ENCODE measurements around the gene FURIN. TPM values are rescaled to one million over a fixed set of nuclear protein-coding genes. Genes with fewer than 3 reads are reported as not detected.

FURIN gene
- polyA plus RNA-seq, 1 experiment, result 30.9 TPM

- H3K36me3 ChIP-seq (ENCODE audit: control insufficient read depth, insufficient read depth, low read length), result peaks cover 51% of the 10 kb centered on the region
- CTCF ChIA-PET, result no interaction called here
These were observed 12.2 kb downstream of the FURIN start for GRCh38 chr15:90880381-90881145.

GRCh38 chr15:90881181-90881977 is 13.0 kb downstream of the FURIN start:
- no peak for DNase-seq (ENCODE audit: low read depth)
- Histone ChIP-seq H3K36me3 (ENCODE audit: control insufficient read depth, insufficient read depth, low read length) (peaks cover 44% of the 10 kb centered on the region), H3K27me3 (ENCODE audit: control insufficient read depth, insufficient read depth, low read length) (no peaks in the 10 kb centered on the region), H3K4me3 (ENCODE audit: low read depth, low read length) (no peak overlapping the region)
- ChIA-PET CTCF (interaction anchor here (1.7 kb wide), 1 partner anchor 233 kb away, joined by 5 read pairs; no protein-coding TSS in a partner anchor), POLR2A (no interaction called here)
- TF ChIP-seq CTCF (IDR thresholded peaks at IDR 0.05; ENCODE audit: insufficient read depth, low read depth, low read length), result no peak

More at GRCh38 chr15:90880381-90881145, 12.2 kb downstream of the FURIN start:
- Histone ChIP-seq H3K27me3 (ENCODE audit: control insufficient read depth, insufficient read depth, low read length) (no peaks in the 10 kb centered on the region), H3K4me3 (ENCODE audit: low read depth, low read length) (no peak overlapping the region)
- no peak for DNase-seq (ENCODE audit: low read depth)
- POLR2A ChIA-PET, result no interaction called here
- TF ChIP-seq CTCF (IDR thresholded peaks at IDR 0.05; ENCODE audit: insufficient read depth, low read depth, low read length), result no peak

GRCh38 chr15:90881978-90882721 is 13.8 kb downstream of the FURIN start:
- ChIA-PET POLR2A (no interaction called here), CTCF (interaction anchor here (1.7 kb wide), 1 partner anchor 234 kb away, joined by 5 read pairs; no protein-coding TSS in a partner anchor)
- DNase-seq (ENCODE audit: low read depth), result no peak
- Histone ChIP-seq H3K36me3 (ENCODE audit: control insufficient read depth, insufficient read depth, low read length) (peaks cover 39% of the 10 kb centered on the region), H3K27me3 (ENCODE audit: control insufficient read depth, insufficient read depth, low read length) (no peaks in the 10 kb centered on the region), H3K4me3 (ENCODE audit: low read depth, low read length) (no peak overlapping the region)
- no peak for TF ChIP-seq CTCF (IDR thresholded peaks at IDR 0.05; ENCODE audit: insufficient read depth, low read depth, low read length)

GRCh38 chr15:90882781-90883525 is 14.6 kb downstream of the FURIN start:
- ChIA-PET POLR2A (interaction anchor here (0.5 kb wide), 1 partner anchor 378 kb away, joined by 11 read pairs; no protein-coding TSS in a partner anchor), CTCF (interaction anchor here (0.5 to 4.2 kb wide), 5 partner anchors 15 to 355 kb away, joined by 3 to 73 read pairs (median 6); no protein-coding TSS in a partner anchor)
- H3K27me3 ChIP-seq (ENCODE audit: control insufficient read depth, insufficient read depth, low read length), result no peaks in the 10 kb centered on the region
- no peak for TF ChIP-seq CTCF (IDR thresholded peaks at IDR 0.05; ENCODE audit: insufficient read depth, low read depth, low read length)
- H3K4me3 ChIP-seq (ENCODE audit: low read depth, low read length), result no peak overlapping the region
- peaks cover 35% of the 10 kb centered on the region for H3K36me3 ChIP-seq (ENCODE audit: control insufficient read depth, insufficient read depth, low read length)
- no peak for DNase-seq (ENCODE audit: low read depth)

All from BJ (cell line).